ENCODE data around the gene CHD6.
"Not testable (repeated sequence)": the region's sequence is repeated elsewhere in the genome, so short reads cannot be mapped to it uniquely, and the experiment has no call there.

CHD6 gene

GRCh38 chr20:41538810-41539596 lies 79.2 kb downstream of the CHD6 start:
- DNase-seq = no peak

- DNase-seq = no peak
Measured at GRCh38 chr20:41537865-41538264, 80.3 kb downstream of the CHD6 start.

- DNase-seq = not testable (repeated sequence)
Measured at GRCh38 chr20:41535551-41535950, 82.6 kb downstream of the CHD6 start.

- DNase-seq = no peak
Measured at GRCh38 chr20:41534842-41535241, 83.3 kb downstream of the CHD6 start.

GRCh38 chr20:41534170-41534569 lies 84.0 kb downstream of the CHD6 start:
- DNase-seq = no peak

GRCh38 chr20:41533537-41534136 lies 84.5 kb downstream of the CHD6 start:
- DNase-seq = no peak

- DNase-seq = no peak
Measured at GRCh38 chr20:41532935-41533334, 85.2 kb downstream of the CHD6 start.

- no peak for DNase-seq
Measured at GRCh38 chr20:41531518-41532275, 86.5 kb downstream of the CHD6 start.

GRCh38 chr20:41530923-41531322 lies 87.3 kb downstream of the CHD6 start:
- no peak for DNase-seq

- DNase-seq = no peak
Measured at GRCh38 chr20:41526327-41526726, 91.8 kb downstream of the CHD6 start.

GRCh38 chr20:41524980-41525613 lies 93.1 kb downstream of the CHD6 start:
- no peak for DNase-seq

- DNase-seq = no peak
Measured at GRCh38 chr20:41523857-41524256, 94.3 kb downstream of the CHD6 start.

- DNase-seq = no peak
Measured at GRCh38 chr20:41513829-41514228, 104.3 kb downstream of the CHD6 start.

- no peak for DNase-seq
Measured at GRCh38 chr20:41512624-41513023, 105.6 kb downstream of the CHD6 start.

GRCh38 chr20:41510847-41511450 lies 107.2 kb downstream of the CHD6 start:
- no peak for DNase-seq

GRCh38 chr20:41510224-41510623 lies 108.0 kb downstream of the CHD6 start:
- DNase-seq = no peak

GRCh38 chr20:41509316-41510200 lies 108.6 kb downstream of the CHD6 start:
- DNase-seq = no peak

GRCh38 chr20:41508335-41508734 lies 109.8 kb downstream of the CHD6 start:
- no peak for DNase-seq

- DNase-seq = no peak
Measured at GRCh38 chr20:41507851-41508250, 110.3 kb downstream of the CHD6 start.

- no peak for DNase-seq
Measured at GRCh38 chr20:41507436-41507835, 110.7 kb downstream of the CHD6 start.

GRCh38 chr20:41506192-41506915 lies 111.8 kb downstream of the CHD6 start:
- no peak for DNase-seq
